ENCODE data around the gene AGAP5. TPM values are rescaled to one million over a fixed set of nuclear protein-coding genes. Genes with fewer than 3 reads are reported as not detected.
"Not testable (repeated sequence)": the region's sequence is repeated elsewhere in the genome, so short reads cannot be mapped to it uniquely, and the experiment has no call there.

AGAP5 gene
- total RNA-seq, 2 donors from 2014 or later = 10.1 to 13.8 TPM

- H3K36me3 Mint-ChIP-seq (ENCODE audit: low read depth); H3K4me3 ChIP-seq (ENCODE audit: low read length); H3K27me3 ChIP-seq (ENCODE audit: control insufficient read depth, insufficient read depth, low read length, poor library complexity, severe bottlenecking); H3K4me3 Mint-ChIP-seq; H3K9me3 ChIP-seq (ENCODE audit: control insufficient read depth, low read length); H3K9ac ChIP-seq (ENCODE audit: extremely low read depth, low read length, poor library complexity, severe bottlenecking); H3K36me3 ChIP-seq (ENCODE audit: control insufficient read depth, insufficient read depth, low read length); H3K27ac Mint-ChIP-seq; H3K9me3 Mint-ChIP-seq; DNase-seq; H3K4me1 ChIP-seq (ENCODE audit: control insufficient read depth, insufficient read depth, low read length); H3K27me3 Mint-ChIP-seq (ENCODE audit: insufficient read depth); H3K27ac ChIP-seq (ENCODE audit: low read depth, low read length); H3K4me1 Mint-ChIP-seq: not testable (repeated sequence)
- WGBS, 2 experiments (ENCODE audit: insufficient coverage in 1 of 2, insufficient read length in 1 of 2) = 100% methylated on average over 5 of the region's 20 CpGs; no CpG with 5 or more reads in 1 of the 2 experiments
These were observed 23.4 kb downstream of the AGAP5 start for GRCh38 chr10:73674546-73674945.

GRCh38 chr10:73668378-73668777 lies 29.5 kb downstream of the AGAP5 start:
- H3K9me3 ChIP-seq (ENCODE audit: control insufficient read depth, low read length); H3K36me3 Mint-ChIP-seq (ENCODE audit: low read depth); H3K4me3 ChIP-seq (ENCODE audit: low read length); H3K9me3 Mint-ChIP-seq; H3K27me3 ChIP-seq (ENCODE audit: control insufficient read depth, insufficient read depth, low read length, poor library complexity, severe bottlenecking); H3K27me3 Mint-ChIP-seq (ENCODE audit: insufficient read depth); DNase-seq; H3K4me1 Mint-ChIP-seq; H3K27ac ChIP-seq (ENCODE audit: low read depth, low read length); H3K27ac Mint-ChIP-seq; H3K9ac ChIP-seq (ENCODE audit: extremely low read depth, low read length, poor library complexity, severe bottlenecking); H3K4me3 Mint-ChIP-seq; H3K36me3 ChIP-seq (ENCODE audit: control insufficient read depth, insufficient read depth, low read length); H3K4me1 ChIP-seq (ENCODE audit: control insufficient read depth, insufficient read depth, low read length): not testable (repeated sequence)
- no CpG with 5 or more reads among the region's 4 CpGs for WGBS, 2 experiments (ENCODE audit: insufficient coverage in 1 of 2, insufficient read length in 1 of 2)

- H3K9me3 ChIP-seq (ENCODE audit: control insufficient read depth, low read length); H3K4me3 ChIP-seq (ENCODE audit: low read length); H3K27ac Mint-ChIP-seq; H3K27ac ChIP-seq (ENCODE audit: low read depth, low read length); H3K4me1 ChIP-seq (ENCODE audit: control insufficient read depth, insufficient read depth, low read length); H3K4me1 Mint-ChIP-seq; H3K36me3 ChIP-seq (ENCODE audit: control insufficient read depth, insufficient read depth, low read length); H3K9me3 Mint-ChIP-seq; H3K27me3 ChIP-seq (ENCODE audit: control insufficient read depth, insufficient read depth, low read length, poor library complexity, severe bottlenecking); H3K9ac ChIP-seq (ENCODE audit: extremely low read depth, low read length, poor library complexity, severe bottlenecking); H3K36me3 Mint-ChIP-seq (ENCODE audit: low read depth); DNase-seq; H3K4me3 Mint-ChIP-seq; H3K27me3 Mint-ChIP-seq (ENCODE audit: insufficient read depth): not testable (repeated sequence)
- WGBS, 2 experiments (ENCODE audit: insufficient coverage in 1 of 2, insufficient read length in 1 of 2) = 62 to 84% methylated on average over 2 to 3 of the region's 5 CpGs
These were observed 31.6 kb downstream of the AGAP5 start for GRCh38 chr10:73666153-73666809.

DNA sequence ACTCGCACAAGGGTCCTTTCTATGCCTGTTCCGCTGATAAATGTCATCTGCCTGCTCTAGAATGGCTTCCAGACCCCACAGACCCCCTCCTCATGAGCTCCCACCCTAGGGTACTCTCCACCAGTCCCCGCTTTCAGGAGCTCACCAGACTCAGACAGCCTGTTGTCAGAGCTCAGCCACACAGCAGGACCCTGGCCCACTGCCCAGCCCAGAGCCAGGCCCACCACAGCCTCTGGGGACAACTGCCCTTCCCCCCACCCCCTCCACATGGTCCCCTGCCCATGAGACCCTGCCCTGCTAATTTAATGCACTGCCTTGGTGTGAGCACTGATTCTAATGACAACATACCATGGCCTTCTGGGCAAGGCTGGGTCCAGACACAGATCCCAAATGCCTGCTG lies 32.3 kb downstream of the AGAP5 start:
- H3K27me3 ChIP-seq (ENCODE audit: control insufficient read depth, insufficient read depth, low read length, poor library complexity, severe bottlenecking) = not testable (repeated sequence)

GRCh38 chr10:73664156-73665040 lies 33.5 kb downstream of the AGAP5 start:
- H3K27me3 Mint-ChIP-seq (ENCODE audit: insufficient read depth); H3K27me3 ChIP-seq (ENCODE audit: control insufficient read depth, insufficient read depth, low read length, poor library complexity, severe bottlenecking); H3K9me3 ChIP-seq (ENCODE audit: control insufficient read depth, low read length); DNase-seq; H3K9ac ChIP-seq (ENCODE audit: extremely low read depth, low read length, poor library complexity, severe bottlenecking); H3K4me3 Mint-ChIP-seq; H3K36me3 ChIP-seq (ENCODE audit: control insufficient read depth, insufficient read depth, low read length); H3K9me3 Mint-ChIP-seq; H3K27ac Mint-ChIP-seq; H3K4me1 ChIP-seq (ENCODE audit: control insufficient read depth, insufficient read depth, low read length); H3K36me3 Mint-ChIP-seq (ENCODE audit: low read depth); H3K4me1 Mint-ChIP-seq; H3K27ac ChIP-seq (ENCODE audit: low read depth, low read length); H3K4me3 ChIP-seq (ENCODE audit: low read length): not testable (repeated sequence)
- 91 to 97% methylated on average over 8 to 13 of the region's 13 CpGs for WGBS, 2 experiments (ENCODE audit: insufficient coverage in 1 of 2, insufficient read length in 1 of 2)

More for the DNA sequence above, 32.3 kb downstream of the AGAP5 start:
- H3K9me3 ChIP-seq (ENCODE audit: control insufficient read depth, low read length); H3K27ac Mint-ChIP-seq; DNase-seq; H3K9me3 Mint-ChIP-seq; H3K4me3 Mint-ChIP-seq; H3K36me3 ChIP-seq (ENCODE audit: control insufficient read depth, insufficient read depth, low read length); H3K36me3 Mint-ChIP-seq (ENCODE audit: low read depth); H3K4me3 ChIP-seq (ENCODE audit: low read length); H3K4me1 ChIP-seq (ENCODE audit: control insufficient read depth, insufficient read depth, low read length); H3K4me1 Mint-ChIP-seq; H3K9ac ChIP-seq (ENCODE audit: extremely low read depth, low read length, poor library complexity, severe bottlenecking); H3K27ac ChIP-seq (ENCODE audit: low read depth, low read length); H3K27me3 Mint-ChIP-seq (ENCODE audit: insufficient read depth): not testable (repeated sequence)
- 91% methylated on average over 3 of the region's 3 CpGs; no CpG with 5 or more reads in 1 of the 2 experiments for WGBS, 2 experiments (ENCODE audit: insufficient coverage in 1 of 2, insufficient read length in 1 of 2)

GRCh38 chr10:73663621-73664020 lies 34.3 kb downstream of the AGAP5 start:
- not testable (repeated sequence) for H3K9me3 ChIP-seq (ENCODE audit: control insufficient read depth, low read length); H3K27ac Mint-ChIP-seq; H3K4me1 Mint-ChIP-seq; H3K36me3 Mint-ChIP-seq (ENCODE audit: low read depth); H3K4me3 ChIP-seq (ENCODE audit: low read length); H3K9me3 Mint-ChIP-seq; DNase-seq; H3K4me3 Mint-ChIP-seq; H3K27ac ChIP-seq (ENCODE audit: low read depth, low read length); H3K4me1 ChIP-seq (ENCODE audit: control insufficient read depth, insufficient read depth, low read length); H3K36me3 ChIP-seq (ENCODE audit: control insufficient read depth, insufficient read depth, low read length); H3K27me3 ChIP-seq (ENCODE audit: control insufficient read depth, insufficient read depth, low read length, poor library complexity, severe bottlenecking); H3K9ac ChIP-seq (ENCODE audit: extremely low read depth, low read length, poor library complexity, severe bottlenecking)
- 91 to 97% methylated on average over 4 to 10 of the region's 10 CpGs for WGBS, 2 experiments (ENCODE audit: insufficient coverage in 1 of 2, insufficient read length in 1 of 2)
- peaks cover 11% of the 10 kb centered on the region for H3K27me3 Mint-ChIP-seq (ENCODE audit: insufficient read depth)

GRCh38 chr10:73662705-73663104 lies 35.2 kb downstream of the AGAP5 start:
- H3K36me3 ChIP-seq (ENCODE audit: control insufficient read depth, insufficient read depth, low read length); H3K36me3 Mint-ChIP-seq (ENCODE audit: low read depth); H3K27me3 Mint-ChIP-seq (ENCODE audit: insufficient read depth); H3K4me3 ChIP-seq (ENCODE audit: low read length); H3K27ac Mint-ChIP-seq; DNase-seq; H3K9ac ChIP-seq (ENCODE audit: extremely low read depth, low read length, poor library complexity, severe bottlenecking); H3K9me3 Mint-ChIP-seq; H3K27ac ChIP-seq (ENCODE audit: low read depth, low read length); H3K4me3 Mint-ChIP-seq; H3K4me1 ChIP-seq (ENCODE audit: control insufficient read depth, insufficient read depth, low read length); H3K27me3 ChIP-seq (ENCODE audit: control insufficient read depth, insufficient read depth, low read length, poor library complexity, severe bottlenecking); H3K4me1 Mint-ChIP-seq; H3K9me3 ChIP-seq (ENCODE audit: control insufficient read depth, low read length): not testable (repeated sequence)
- 91 to 96% methylated on average over 4 to 7 of the region's 7 CpGs for WGBS, 2 experiments (ENCODE audit: insufficient coverage in 1 of 2, insufficient read length in 1 of 2)
